ENCODE data around the gene EXOSC7. TPM values are rescaled to one million over a fixed set of nuclear protein-coding genes. Genes with fewer than 3 reads are reported as not detected.

Gene EXOSC7
- total and polyA plus RNA-seq, 4 donors: 15.5 to 27.2 (median 21.7) TPM

GRCh38 chr3:44930911-44931310, 45.1 kb upstream of the EXOSC7 start:
- H3K9ac ChIP-seq (ENCODE audit: low read depth in 1 of 2, low read length in 2 of 2): no peak overlapping the region
- no peaks in the 10 kb centered on the region for H3K4me1 ChIP-seq (ENCODE audit: control insufficient read depth in 4 of 4, insufficient read depth in 4 of 4, low read length in 3 of 4)
- no peaks in the 10 kb centered on the region for H3K9me3 ChIP-seq (ENCODE audit: control insufficient read depth in 4 of 4, low read length in 3 of 4)
- TF ChIP-seq REST (IDR thresholded peaks at IDR 0.05) (no peak), HNF4G (IDR thresholded peaks at IDR 0.05) (no peak)
- H3K36me3 ChIP-seq (ENCODE audit: control insufficient read depth in 4 of 4, insufficient read depth in 3 of 4, low read depth in 1 of 4, low read length in 3 of 4): peaks cover 14 to 52% (median 29%) of the 10 kb centered on the region in 4 donors
- over 99% methylated on average over 2 of the region's 2 CpGs for WGBS
- no peaks in the 10 kb centered on the region for H3K27me3 ChIP-seq (ENCODE audit: control insufficient read depth in 4 of 4, insufficient read depth in 4 of 4, low read length in 3 of 4)
- no peak overlapping the region for H3K4me3 ChIP-seq (ENCODE audit: low read depth in 1 of 3, low read length in 3 of 3)
- no peak for DNase-seq (ENCODE audit: low spot score)
- H3K27ac ChIP-seq (ENCODE audit: low read depth in 1 of 2, low read length in 2 of 2): no peak overlapping the region

GRCh38 chr3:44931791-44932190, 44.3 kb upstream of the EXOSC7 start:
- H3K4me3 ChIP-seq (ENCODE audit: low read depth in 1 of 3, low read length in 3 of 3): no peak overlapping the region
- no peak overlapping the region for H3K9ac ChIP-seq (ENCODE audit: low read depth in 1 of 2, low read length in 2 of 2)
- WGBS: 94% methylated on average over 2 of the region's 2 CpGs
- TF ChIP-seq EGR1 (IDR thresholded peaks at IDR 0.05; ENCODE audit: low read depth in 2 of 2) (no peak), FOXA1 (IDR thresholded peaks at IDR 0.05) (no peak), RXRA (IDR thresholded peaks at IDR 0.05) (no peak), NR2F2 (IDR thresholded peaks at IDR 0.05) (no peak), REST (IDR thresholded peaks at IDR 0.05) (no peak), ZBTB33 (IDR thresholded peaks at IDR 0.05) (no peak), ATF3 (IDR thresholded peaks at IDR 0.05) (no peak)
- H3K36me3 ChIP-seq (ENCODE audit: control insufficient read depth in 4 of 4, insufficient read depth in 3 of 4, low read depth in 1 of 4, low read length in 3 of 4): peaks cover 10 to 45% (median 23%) of the 10 kb centered on the region in 4 donors
- H3K9me3 ChIP-seq (ENCODE audit: control insufficient read depth in 4 of 4, low read length in 3 of 4): no peaks in the 10 kb centered on the region
- no peak for DNase-seq (ENCODE audit: low spot score)
- no peaks in the 10 kb centered on the region for H3K27me3 ChIP-seq (ENCODE audit: control insufficient read depth in 4 of 4, insufficient read depth in 4 of 4, low read length in 3 of 4)
- H3K4me1 ChIP-seq (ENCODE audit: control insufficient read depth in 4 of 4, insufficient read depth in 4 of 4, low read length in 3 of 4): no peaks in the 10 kb centered on the region
- H3K27ac ChIP-seq (ENCODE audit: low read depth in 1 of 2, low read length in 2 of 2): no peak overlapping the region

Measured in liver (tissue), 9 donors.